A673 (cell line): Measurements from ENCODE around the gene GULP1. TPM values are rescaled to one million over a fixed set of nuclear protein-coding genes. Genes with fewer than 3 reads are reported as not detected.

ENCODE experiments used
- BruUV-seq: library from RNA; stranded (reverse); fragments of 400-500 nt; replicated peaks from 2 replicates; lab custom pipeline; 2021; lab: Mats Ljungman, UMichigan
- CTCF ChIA-PET: fragments of 300-600 bp; sonication (Branson Sonifier 250); formaldehyde crosslinking; loops from one replicate; lab custom pipeline; 2022; ENCODE audit warnings: antibody characterized with exemption; lab: Charles Lee
- POLR2A ChIA-PET: fragments of 300-600 bp; sonication (Branson Sonifier 250); formaldehyde crosslinking; loops from one replicate; lab custom pipeline; 2022; ENCODE audit warnings: antibody characterized with exemption; ENCODE audit not compliant: low non-redundant PET; lab: Charles Lee
- DNase-seq: peaks from one replicate; pipeline ENCODE4 v3.0.0-alpha.2; 2015; ENCODE audit warnings: low spot score
- H3K27ac ChIP-seq: fragments of 200-600 bp; sonication (generic); 2 replicates; pipeline ENCODE4 v1.5.1; 2016; ENCODE audit warnings: mixed run types, low read depth, mild to moderate bottlenecking, mixed read lengths, antibody characterized with exemption, low read length; ENCODE audit not compliant: poor library complexity, severe bottlenecking
- H3K27me3 ChIP-seq: fragments of 200-600 bp; sonication (generic); replicated peaks from 2 replicates; pipeline ENCODE4 v1.6.1; 2017; ENCODE audit warnings: mixed run types, low read depth, mild to moderate bottlenecking, mixed read lengths, antibody characterized with exemption, low read length; ENCODE audit not compliant: insufficient read depth, poor library complexity
- H3K36me3 ChIP-seq: fragments of 200-600 bp; sonication (generic); 2 replicates; pipeline ENCODE4 v1.6.1; 2016; ENCODE audit warnings: mixed run types, mild to moderate bottlenecking, mixed read lengths, antibody characterized with exemption, low read length; ENCODE audit not compliant: insufficient read depth, poor library complexity, severe bottlenecking
- H3K4me1 ChIP-seq: fragments of 200-600 bp; sonication (generic); 2 replicates; pipeline ENCODE4 v1.6.1; 2017; ENCODE audit warnings: mixed run types, mild to moderate bottlenecking, mixed read lengths, antibody characterized with exemption, low read length; ENCODE audit not compliant: insufficient read depth, poor library complexity, severe bottlenecking
- H3K4me3 ChIP-seq: fragments of 200-600 bp; sonication (generic); 2 replicates; pipeline ENCODE4 v1.5.1; 2016; ENCODE audit warnings: low read depth, mixed run types, mild to moderate bottlenecking, mixed read lengths, low read length; ENCODE audit not compliant: poor library complexity, severe bottlenecking
- H3K9me3 ChIP-seq: fragments of 200-600 bp; sonication (generic); 2 replicates; pipeline ENCODE4 v1.6.1; 2016; ENCODE audit warnings: mixed run types, low read depth, mild to moderate bottlenecking, mixed read lengths, antibody characterized with exemption, low read length; ENCODE audit not compliant: poor library complexity, severe bottlenecking
- CTCF ChIP-seq: fragments of 300-800, 200-600 bp; sonication (generic); conservative IDR thresholded peaks from 2 replicates; pipeline ENCODE4 v1.5.1; 2017; ENCODE audit warnings: low read depth, mild to moderate bottlenecking, antibody characterized with exemption, low read length, moderate library complexity, mixed read lengths
- EZH2 ChIP-seq: fragments of 200-600 bp; sonication (generic); IDR thresholded peaks from 2 replicates; pipeline ENCODE4 v1.6.1; 2017; ENCODE audit warnings: borderline replicate concordance, low read depth, mild to moderate bottlenecking, mixed read lengths, antibody characterized with exemption, low read length; ENCODE audit not compliant: poor library complexity, severe bottlenecking
- intact Hi-C: fragments of 100-400 bp; cut with micrococcal nuclease; formaldehyde crosslinking; loops from one replicate; pipeline ENCODE4 v1.10.0; 2022; ENCODE audit not compliant: unreplicated experiment
- total RNA-seq: library from RNA; stranded (reverse); gene quantifications from 2 replicates; pipeline ENCODE4 v1.2.3, GENCODE V29; 2021

GULP1 gene
- total RNA-seq, 1 experiment from 2014 or later, result 7.2 TPM

GRCh38 chr2:188577231-188577630 lies 285.6 kb downstream of the GULP1 start:
- CTCF ChIA-PET, result no interaction called here
- TF ChIP-seq EZH2, result no peak
- TF ChIP-seq CTCF, result no peak

GRCh38 chr2:188580738-188581137 lies 289.1 kb downstream of the GULP1 start:
- intact Hi-C loops, result no loop called here
- Histone ChIP-seq H3K4me1 (no peaks in the 10 kb centered on the region), H3K9me3 (no peaks in the 10 kb centered on the region), H3K27ac (no peak overlapping the region), H3K36me3 (no peaks in the 10 kb centered on the region), H3K27me3 (no peaks in the 10 kb centered on the region), H3K4me3 (no peak overlapping the region)
- ChIA-PET CTCF (no interaction called here), POLR2A (no interaction called here)
- no peak for DNase-seq
- no TSS peak for BruUV-seq
- no peak for TF ChIP-seq EZH2
- TF ChIP-seq CTCF, result no peak

More at GRCh38 chr2:188577231-188577630, 285.6 kb downstream of the GULP1 start:
- Histone ChIP-seq H3K4me1 (no peaks in the 10 kb centered on the region), H3K4me3 (no peak overlapping the region), H3K27ac (no peak overlapping the region), H3K27me3 (no peaks in the 10 kb centered on the region), H3K36me3 (no peaks in the 10 kb centered on the region), H3K9me3 (no peaks in the 10 kb centered on the region)
- POLR2A ChIA-PET, result no interaction called here
- DNase-seq, result no peak
- no TSS peak for BruUV-seq
- intact Hi-C loops, result no loop called here

GRCh38 chr2:188582211-188582610 lies 290.5 kb downstream of the GULP1 start:
- no peaks in the 10 kb centered on the region for H3K36me3 ChIP-seq
- ChIA-PET CTCF (no interaction called here), POLR2A (no interaction called here)
- no peaks in the 10 kb centered on the region for H3K27me3 ChIP-seq
- H3K4me3 ChIP-seq, result no peak overlapping the region
- intact Hi-C loops, result no loop called here
- TF ChIP-seq CTCF, result no peak
- TF ChIP-seq EZH2, result no peak
- no TSS peak for BruUV-seq
- DNase-seq, result no peak
- no peak overlapping the region for H3K27ac ChIP-seq
- no peaks in the 10 kb centered on the region for H3K9me3 ChIP-seq
- H3K4me1 ChIP-seq, result no peaks in the 10 kb centered on the region
